Activated naive CD8-positive, alpha-beta T cell treated with anti-CD3 and anti-CD28 coated beads, Interleukin-2, amount 50 U/mL, for 24 hours (primary cell): ENCODE data around the gene COL15A1.
A peak's percentile ranks its signal among the peaks of the same experiment; 100 is the strongest.

Experiments used
- ATAC-seq: fragments of 150-1000 bp; cut with Tn5 transposase; one replicate; pipeline ENCODE4 v1.10.0; 2021
- DNase-seq: peaks from one replicate; pipeline ENCODE4 v3.0.0; 2021
- H3K27ac Mint-ChIP-seq: one replicate; pipeline ENCODE4 v1.8.0; 2021; ENCODE audit warnings: mild to moderate bottlenecking, mixed read lengths
- H3K27me3 Mint-ChIP-seq: one replicate; pipeline ENCODE4 v1.8.0; 2021; ENCODE audit warnings: mixed read lengths
- H3K36me3 Mint-ChIP-seq: one replicate; pipeline ENCODE4 v1.8.0; 2021; ENCODE audit warnings: low read depth, mixed read lengths
- H3K4me1 Mint-ChIP-seq: one replicate; pipeline ENCODE4 v1.8.0; 2021; ENCODE audit warnings: mixed read lengths
- H3K4me3 Mint-ChIP-seq: one replicate; pipeline ENCODE4 v1.8.0; 2021; ENCODE audit warnings: mild to moderate bottlenecking, moderate library complexity, mixed read lengths
- H3K9me3 Mint-ChIP-seq: one replicate; pipeline ENCODE4 v1.8.0; 2021; ENCODE audit warnings: mixed read lengths

Gene COL15A1

DNA sequence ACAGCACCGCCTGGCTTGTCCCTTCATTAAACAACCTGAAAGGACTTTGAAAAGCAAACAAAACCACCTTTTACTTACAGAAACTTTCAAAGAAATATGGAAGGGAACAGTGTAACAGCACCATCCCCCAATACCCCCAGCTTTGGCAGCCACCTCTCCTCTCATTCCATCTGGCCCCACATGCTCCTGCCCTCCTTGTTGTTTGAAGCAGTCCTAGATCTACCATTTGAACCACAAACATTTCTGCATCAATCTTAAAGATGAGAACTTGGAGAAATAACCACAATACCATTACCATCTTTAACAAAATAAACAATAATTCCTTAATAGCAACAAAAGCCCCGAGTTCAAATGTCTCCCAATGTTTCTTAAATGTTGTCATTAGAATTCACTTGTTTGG lies 17.8 kb upstream of the COL15A1 start:
- Mint-ChIP-seq H3K4me3 (no peak overlapping the region), H3K4me1 (no peaks in the 10 kb centered on the region), H3K36me3 (no peaks in the 10 kb centered on the region), H3K27me3 (peaks cover 12% of the 10 kb centered on the region), H3K9me3 (no peaks in the 10 kb centered on the region), H3K27ac (no peak overlapping the region)
- DNase-seq (no peak), ATAC-seq (no peak)

- Mint-ChIP-seq H3K4me3 (no peak overlapping the region), H3K9me3 (no peaks in the 10 kb centered on the region), H3K27ac (no peak overlapping the region), H3K4me1 (no peaks in the 10 kb centered on the region), H3K36me3 (no peaks in the 10 kb centered on the region), H3K27me3 (peaks cover 12% of the 10 kb centered on the region)
- DNase-seq (no peak), ATAC-seq (no peak)
Observed at GRCh38 chr9:98927724-98928123, 16.0 kb upstream of the COL15A1 start.

DNA sequence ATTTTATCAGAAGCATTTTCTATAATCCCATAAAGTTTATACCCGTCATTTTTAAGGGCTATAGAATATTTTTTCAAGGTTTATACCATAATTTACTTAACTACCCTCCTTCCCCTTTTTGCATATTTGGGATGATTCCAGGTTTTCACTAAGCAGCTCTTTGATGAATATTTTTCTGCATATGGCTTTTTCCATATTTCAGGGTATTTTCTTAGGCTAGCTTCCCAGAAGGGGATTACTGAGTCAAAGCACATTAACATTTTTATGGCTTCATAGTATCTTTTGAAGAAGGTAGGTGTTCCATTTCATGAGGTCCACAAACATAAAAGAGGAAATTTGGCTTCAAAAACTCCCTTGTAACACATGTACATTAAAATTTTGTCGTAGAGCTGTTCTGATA lies 14.6 kb upstream of the COL15A1 start:
- ATAC-seq, result no peak
- H3K27ac Mint-ChIP-seq, result no peak overlapping the region
- peaks cover 12% of the 10 kb centered on the region for H3K27me3 Mint-ChIP-seq
- no peaks in the 10 kb centered on the region for H3K4me1 Mint-ChIP-seq
- no peaks in the 10 kb centered on the region for H3K9me3 Mint-ChIP-seq
- no peak overlapping the region for H3K4me3 Mint-ChIP-seq
- no peak for DNase-seq
- H3K36me3 Mint-ChIP-seq, result no peaks in the 10 kb centered on the region

DNA sequence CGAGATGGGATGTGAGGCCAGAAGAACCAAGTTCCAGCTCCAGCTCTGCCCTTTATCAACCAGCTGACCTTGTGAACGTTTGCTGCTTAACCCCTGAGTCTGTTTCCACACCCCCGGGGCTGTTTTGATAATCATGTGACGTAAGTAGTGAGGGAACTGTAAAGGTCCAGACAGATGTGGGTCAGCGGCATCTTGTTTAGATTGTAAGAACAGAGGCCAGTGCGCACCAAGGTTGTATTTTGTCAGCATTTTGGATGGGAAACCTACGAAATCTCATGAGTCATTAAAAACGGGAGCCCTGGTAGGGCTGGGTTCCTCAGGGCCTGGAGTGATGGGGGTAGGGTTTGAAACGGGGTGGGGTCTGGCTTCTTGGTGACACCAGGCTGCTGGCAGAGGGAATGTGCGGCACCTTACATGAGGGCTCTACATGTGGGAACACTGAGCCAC lies 13.8 kb upstream of the COL15A1 start:
- Mint-ChIP-seq H3K27ac (no peak overlapping the region), H3K27me3 (peaks cover 12% of the 10 kb centered on the region), H3K9me3 (no peaks in the 10 kb centered on the region), H3K36me3 (no peaks in the 10 kb centered on the region), H3K4me3 (no peak overlapping the region), H3K4me1 (no peaks in the 10 kb centered on the region)
- DNase-seq, result no peak
- no peak for ATAC-seq

DNA sequence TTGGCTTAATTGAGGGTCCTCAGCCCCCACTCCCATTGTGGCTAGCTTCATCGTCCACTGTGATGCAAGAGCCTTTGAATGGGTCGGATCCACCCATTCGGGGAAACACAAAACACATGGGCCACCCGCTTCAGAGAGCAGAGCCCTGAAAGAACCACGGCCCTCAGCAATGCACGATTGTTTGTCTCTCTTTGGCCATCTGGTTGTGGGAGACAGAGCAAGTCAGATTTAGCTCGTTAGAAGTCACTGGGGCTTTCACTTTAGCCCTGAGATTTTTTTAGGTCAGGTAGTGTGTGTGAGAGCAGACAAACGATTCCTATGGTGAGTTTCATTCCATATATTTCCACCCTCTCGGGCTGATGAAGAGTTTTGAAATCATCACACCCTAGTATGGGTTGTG lies 12.9 kb upstream of the COL15A1 start:
- Mint-ChIP-seq H3K4me1 (no peaks in the 10 kb centered on the region), H3K4me3 (no peak overlapping the region), H3K9me3 (no peaks in the 10 kb centered on the region), H3K27me3 (peaks cover 15% of the 10 kb centered on the region), H3K27ac (no peak overlapping the region), H3K36me3 (no peaks in the 10 kb centered on the region)
- ATAC-seq (no peak), DNase-seq (no peak)

- Mint-ChIP-seq H3K36me3 (no peaks in the 10 kb centered on the region), H3K9me3 (no peaks in the 10 kb centered on the region), H3K4me3 (no peak overlapping the region), H3K27ac (no peak overlapping the region), H3K27me3 (peaks cover 14% of the 10 kb centered on the region), H3K4me1 (no peaks in the 10 kb centered on the region)
- DNase-seq, result no peak
- ATAC-seq, result no peak
Observed at GRCh38 chr9:98931600-98932389, 11.9 kb upstream of the COL15A1 start.

GRCh38 chr9:98933185-98933584 lies 10.5 kb upstream of the COL15A1 start:
- Mint-ChIP-seq H3K9me3 (no peaks in the 10 kb centered on the region), H3K4me3 (no peak overlapping the region), H3K27me3 (peaks cover 13% of the 10 kb centered on the region), H3K36me3 (no peaks in the 10 kb centered on the region), H3K27ac (no peak overlapping the region), H3K4me1 (no peaks in the 10 kb centered on the region)
- DNase-seq, result no peak
- ATAC-seq, result no peak

- DNase-seq (no peak), ATAC-seq (no peak)
- H3K27me3 Mint-ChIP-seq, result peaks cover 12% of the 10 kb centered on the region
- no peaks in the 10 kb centered on the region for H3K36me3 Mint-ChIP-seq
- H3K27ac Mint-ChIP-seq, result no peak overlapping the region
- no peak overlapping the region for H3K4me3 Mint-ChIP-seq
- no peaks in the 10 kb centered on the region for H3K9me3 Mint-ChIP-seq
- no peaks in the 10 kb centered on the region for H3K4me1 Mint-ChIP-seq
Observed at GRCh38 chr9:98933890-98934289, 9.8 kb upstream of the COL15A1 start.

- H3K4me1 Mint-ChIP-seq, result no peaks in the 10 kb centered on the region
- H3K27ac Mint-ChIP-seq, result no peak overlapping the region
- ATAC-seq (no peak), DNase-seq (no peak)
- H3K36me3 Mint-ChIP-seq, result no peaks in the 10 kb centered on the region
- H3K9me3 Mint-ChIP-seq, result no peaks in the 10 kb centered on the region
- H3K27me3 Mint-ChIP-seq, result peaks cover 14% of the 10 kb centered on the region
- H3K4me3 Mint-ChIP-seq, result no peak overlapping the region
Observed at GRCh38 chr9:98935071-98935505, 8.6 kb upstream of the COL15A1 start.

DNA sequence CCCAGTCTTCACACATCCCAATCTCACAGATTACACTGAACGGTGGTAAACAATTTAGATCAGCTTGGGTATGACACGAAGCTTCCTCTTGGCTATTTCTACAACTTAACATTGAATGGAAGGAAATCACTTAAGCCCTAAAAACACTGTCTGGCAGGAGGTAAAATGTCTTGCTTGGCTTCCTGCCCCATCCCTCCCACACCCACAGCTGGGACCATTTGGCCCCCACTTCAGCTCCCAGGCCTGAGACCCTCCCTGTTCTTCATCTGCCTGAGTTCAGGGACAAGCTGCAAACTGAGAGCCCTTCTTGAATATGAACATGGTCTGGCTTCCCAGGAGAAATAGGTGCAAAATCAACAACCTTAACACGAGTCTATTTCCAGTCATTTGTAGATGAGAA lies 3.4 kb upstream of the COL15A1 start:
- H3K27me3 Mint-ChIP-seq, result peaks cover 56% of the 10 kb centered on the region
- DNase-seq, result no peak
- H3K36me3 Mint-ChIP-seq, result no peaks in the 10 kb centered on the region
- H3K4me3 Mint-ChIP-seq, result no peak overlapping the region
- no peak overlapping the region for H3K27ac Mint-ChIP-seq
- H3K4me1 Mint-ChIP-seq, result peaks cover 8% of the 10 kb centered on the region
- no peak for ATAC-seq
- H3K9me3 Mint-ChIP-seq, result no peaks in the 10 kb centered on the region

- H3K27me3 Mint-ChIP-seq, result peaks cover 63% of the 10 kb centered on the region
- no peak overlapping the region for H3K27ac Mint-ChIP-seq
- no peak for ATAC-seq
- no peaks in the 10 kb centered on the region for H3K36me3 Mint-ChIP-seq
- H3K4me1 Mint-ChIP-seq, result peaks cover 8% of the 10 kb centered on the region
- no peak for DNase-seq
- no peaks in the 10 kb centered on the region for H3K9me3 Mint-ChIP-seq
- H3K4me3 Mint-ChIP-seq, result no peak overlapping the region
Observed at GRCh38 chr9:98941946-98942523, 1.7 kb upstream of the COL15A1 start.

DNA sequence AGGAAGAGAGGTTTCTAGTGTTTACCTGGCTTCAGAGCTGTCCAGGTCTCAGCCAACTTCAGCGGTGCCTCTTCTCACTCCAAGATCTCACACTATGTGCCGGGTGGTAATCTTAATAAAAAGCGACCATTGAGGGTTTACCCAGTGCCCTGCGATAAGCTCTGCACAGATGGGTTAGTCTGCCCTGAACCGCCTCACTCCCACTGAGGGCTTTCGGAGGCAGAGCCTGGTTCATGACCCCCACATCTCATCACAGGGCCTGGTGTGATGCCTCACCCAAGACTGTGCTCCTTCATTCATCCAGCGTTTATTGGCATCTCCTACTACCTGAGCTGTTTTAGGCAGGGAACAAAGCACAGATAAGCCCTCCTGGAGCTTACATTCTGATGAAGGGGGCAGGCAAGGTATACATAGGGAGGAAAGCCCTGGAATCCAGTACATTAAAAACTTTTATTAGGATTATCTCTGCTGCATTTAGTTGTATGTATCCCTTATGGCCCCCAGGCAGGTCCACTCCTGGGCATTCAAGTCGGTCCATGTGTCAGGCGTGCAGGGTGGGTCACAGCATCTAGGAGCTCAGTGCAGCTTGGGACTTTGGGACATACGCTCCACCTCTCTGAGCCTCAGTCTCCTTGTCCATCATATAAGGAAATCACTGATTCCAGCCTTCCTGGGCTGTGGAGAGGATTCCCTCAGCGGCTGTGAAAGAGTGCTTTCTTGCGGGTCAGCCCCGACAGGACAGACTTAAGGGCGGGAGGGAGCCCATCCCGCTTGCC lies 613 bp upstream of the COL15A1 start:
- H3K4me1 Mint-ChIP-seq, result peaks cover 8% of the 10 kb centered on the region
- H3K27me3 Mint-ChIP-seq, result peaks cover 61% of the 10 kb centered on the region
- H3K4me3 Mint-ChIP-seq, result no peak overlapping the region
- H3K9me3 Mint-ChIP-seq, result no peaks in the 10 kb centered on the region
- DNase-seq, result no peak
- no peak for ATAC-seq
- H3K36me3 Mint-ChIP-seq, result no peaks in the 10 kb centered on the region
- H3K27ac Mint-ChIP-seq, result no peak overlapping the region

GRCh38 chr9:98944057-98944733 lies 488 bp downstream of the COL15A1 start:
- no peak overlapping the region for H3K27ac Mint-ChIP-seq
- no peak for DNase-seq
- H3K9me3 Mint-ChIP-seq, result no peaks in the 10 kb centered on the region
- H3K36me3 Mint-ChIP-seq, result no peaks in the 10 kb centered on the region
- H3K27me3 Mint-ChIP-seq, result peaks cover 61% of the 10 kb centered on the region
- ATAC-seq, result no peak
- H3K4me1 Mint-ChIP-seq, result peaks cover 8% of the 10 kb centered on the region
- peak overlapping the region; percentile 54 for H3K4me3 Mint-ChIP-seq

GRCh38 chr9:98944734-98945074 lies 997 bp downstream of the COL15A1 start:
- DNase-seq (no peak), ATAC-seq (no peak)
- Mint-ChIP-seq H3K9me3 (no peaks in the 10 kb centered on the region), H3K4me1 (peaks cover 8% of the 10 kb centered on the region), H3K27me3 (peaks cover 59% of the 10 kb centered on the region), H3K36me3 (no peaks in the 10 kb centered on the region), H3K27ac (no peak overlapping the region), H3K4me3 (no peak overlapping the region)
